HG03520 (cell line): ENCODE results near the gene CHRNA1.

Experiments
- ATAC-seq: cut with Tn5 transposase; IDR thresholded peaks from one replicate; pipeline ENCODE4 v1.9.1; 2021; ENCODE audit warnings: mild to moderate bottlenecking, moderate library complexity; ENCODE audit not compliant: unreplicated experiment

CHRNA1 gene

GRCh38 chr2:174764280-174765255 lies at the start of gene CHRNA1:
TSS of gene CHRNA1 (minus strand) at chr2:174764472. CDS start at chr2:174764394, 78 bp downstream.
- ATAC-seq = peak; percentile 69

DNA sequence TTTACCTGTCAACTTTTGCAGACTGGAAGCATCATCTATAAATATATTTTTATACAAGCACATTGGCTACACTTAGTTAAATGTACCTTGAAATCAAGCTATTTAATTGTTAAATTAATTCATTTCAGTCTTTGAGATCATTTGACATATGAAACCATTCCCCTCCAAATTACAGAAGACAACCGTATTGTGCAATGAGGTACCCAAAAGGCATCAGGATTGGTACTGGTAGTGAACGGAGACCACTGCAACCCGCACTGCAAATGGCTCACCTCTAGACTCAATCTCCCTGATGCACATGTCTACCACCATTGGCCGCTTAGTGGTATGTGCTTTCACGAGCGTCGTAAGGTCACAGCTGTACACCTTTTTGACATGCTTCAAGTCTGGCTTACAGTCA lies 47.8 kb upstream of the CHRNA1 start:
- no peak for ATAC-seq

- ATAC-seq = no peak
Observed at GRCh38 chr2:174807931-174808330, 43.7 kb upstream of the CHRNA1 start.

GRCh38 chr2:174805803-174806202 lies 41.5 kb upstream of the CHRNA1 start:
- no peak for ATAC-seq

DNA sequence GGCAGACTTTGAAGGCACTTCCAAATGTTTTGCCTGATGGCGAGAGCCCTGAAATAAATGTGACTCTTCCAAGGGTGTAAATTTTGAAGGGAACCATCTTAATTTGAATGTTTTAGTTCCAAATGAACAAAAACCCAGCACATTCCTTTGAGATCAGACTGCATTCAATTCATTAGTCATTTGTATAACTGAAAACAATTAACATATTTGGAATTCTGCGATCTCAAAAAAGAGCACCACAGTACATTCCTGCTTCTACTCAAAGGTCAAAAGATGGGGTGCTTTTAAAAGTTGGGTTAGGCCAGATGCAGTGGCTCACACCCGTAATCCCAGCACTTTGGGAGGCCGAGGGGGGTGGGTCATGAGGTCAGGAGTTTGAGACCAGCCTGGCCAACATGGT lies 38.2 kb upstream of the CHRNA1 start:
- no peak for ATAC-seq

- ATAC-seq = no peak
Observed at GRCh38 chr2:174800436-174801205, 36.3 kb upstream of the CHRNA1 start.

- no peak for ATAC-seq
Observed at GRCh38 chr2:174798801-174799200, 34.5 kb upstream of the CHRNA1 start.

- no peak for ATAC-seq
Observed at GRCh38 chr2:174797781-174798276, 33.6 kb upstream of the CHRNA1 start.

DNA sequence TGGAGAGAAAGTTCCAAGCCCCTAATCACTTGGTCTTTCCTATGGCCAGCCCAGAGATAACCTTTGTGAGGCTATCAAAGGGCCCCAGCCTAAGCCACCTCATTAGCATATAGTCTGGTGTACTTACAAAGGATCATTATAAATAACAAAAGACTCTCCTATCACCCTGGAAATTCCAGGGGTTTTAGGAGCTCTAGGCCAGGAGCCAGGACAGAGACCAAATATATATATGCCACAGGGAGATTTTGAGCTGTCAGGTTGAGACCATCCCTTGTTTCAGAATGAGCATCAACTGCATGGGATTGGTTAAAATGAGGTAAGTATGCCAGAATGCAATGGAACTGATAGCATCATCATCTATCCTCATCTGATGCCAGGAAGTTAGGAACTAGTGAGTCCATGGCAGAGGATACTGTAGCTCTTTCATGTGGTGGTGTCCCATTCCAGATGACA lies 32.1 kb upstream of the CHRNA1 start:
- no peak for ATAC-seq

DNA sequence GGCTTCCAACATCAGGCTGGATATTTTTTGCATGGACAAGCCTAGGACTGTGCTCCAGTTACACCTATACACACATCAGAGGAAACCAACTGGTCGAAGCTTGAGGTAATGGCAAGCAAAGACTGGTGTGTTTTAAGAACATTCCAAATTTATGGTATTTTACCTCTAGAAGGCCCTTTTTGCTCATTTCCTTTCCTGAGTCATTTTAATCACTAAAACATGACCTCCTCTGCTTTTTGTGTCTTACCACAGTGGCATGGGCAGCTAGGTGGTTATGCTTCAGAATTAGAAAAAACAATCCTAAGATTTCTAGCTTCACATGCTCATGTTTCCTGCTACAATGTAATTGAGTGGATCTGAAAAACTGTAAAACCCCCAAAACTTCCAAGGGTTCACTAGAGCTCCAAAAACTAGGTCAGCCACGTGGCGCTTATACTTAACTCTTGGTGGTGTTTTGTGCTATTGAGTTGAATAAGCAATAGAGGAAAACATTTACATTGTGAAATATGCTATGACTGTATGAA lies 30.6 kb upstream of the CHRNA1 start:
- no peak for ATAC-seq

GRCh38 chr2:174792309-174793025 lies 28.2 kb upstream of the CHRNA1 start:
- no peak for ATAC-seq

- ATAC-seq = no peak
Observed at GRCh38 chr2:174791746-174792280, 27.5 kb upstream of the CHRNA1 start.

DNA sequence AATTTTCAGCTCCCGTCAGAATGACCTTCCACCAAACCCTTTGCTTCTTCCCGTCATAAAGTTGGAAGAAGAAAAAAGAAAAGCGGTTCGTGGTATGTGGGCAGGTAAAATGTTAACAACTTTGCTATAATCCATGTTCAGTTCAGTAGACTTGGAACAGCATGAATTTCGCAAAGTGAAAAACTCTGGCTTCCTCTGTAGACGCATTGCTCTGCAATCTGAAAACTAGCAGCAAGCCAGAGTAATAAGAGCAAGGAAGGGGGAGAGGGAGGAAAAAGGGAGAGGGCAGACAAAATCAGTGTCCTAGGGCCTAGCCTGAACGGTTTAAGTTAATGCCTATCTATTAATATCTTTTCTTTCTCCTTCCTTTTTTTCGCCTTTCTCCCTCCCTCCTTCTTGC lies 26.7 kb upstream of the CHRNA1 start:
- ATAC-seq = no peak

GRCh38 chr2:174789001-174789400 lies 24.7 kb upstream of the CHRNA1 start:
- ATAC-seq = no peak

- ATAC-seq = no peak
Observed at GRCh38 chr2:174788291-174788929, 24.1 kb upstream of the CHRNA1 start.

GRCh38 chr2:174787487-174788205 lies 23.4 kb upstream of the CHRNA1 start:
- no peak for ATAC-seq

DNA sequence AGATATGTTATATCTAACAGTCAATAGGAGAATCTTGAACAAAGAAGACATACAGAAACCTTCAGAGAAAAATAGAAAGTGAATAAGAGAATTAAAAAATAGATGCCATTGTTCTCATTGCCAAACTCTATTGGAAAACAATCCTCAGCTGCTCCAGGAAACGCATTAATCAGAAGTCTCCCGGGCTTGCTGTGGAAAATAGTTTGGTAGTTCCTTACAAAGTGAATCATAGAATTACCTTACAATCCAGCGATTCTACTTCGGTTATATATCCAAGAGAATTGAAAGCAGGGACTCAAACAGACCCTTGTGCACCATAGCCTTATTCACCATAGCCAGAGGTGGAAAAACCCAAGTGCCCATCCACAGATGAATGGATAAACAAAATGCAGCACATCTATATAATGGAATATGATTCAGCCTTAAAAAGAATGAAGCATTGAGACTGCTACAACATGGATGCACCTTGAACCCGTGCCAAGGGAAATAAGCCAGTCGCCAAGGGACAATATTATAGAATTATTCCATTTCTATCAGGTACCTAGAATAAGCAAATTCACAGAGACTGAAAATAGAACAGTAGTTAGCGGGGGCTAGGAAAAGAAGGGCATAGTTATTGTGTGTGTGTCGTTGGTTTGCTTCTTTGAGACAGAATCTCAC lies 21.9 kb upstream of the CHRNA1 start:
- no peak for ATAC-seq

- no peak for ATAC-seq
Observed at GRCh38 chr2:174785481-174785880, 21.2 kb upstream of the CHRNA1 start.

- ATAC-seq = no peak
Observed at GRCh38 chr2:174784909-174785308, 20.6 kb upstream of the CHRNA1 start.
